ENCODE data around the gene TRRAP. TPM values are rescaled to one million over a fixed set of nuclear protein-coding genes. Genes with fewer than 3 reads are reported as not detected.

Gene TRRAP
- total RNA-seq, 1 donor from 2014 or later = 66.9 TPM

GRCh38 chr7:99029466-99030435 lies 151.4 kb downstream of the TRRAP start:
- Mint-ChIP-seq H3K9me3 (no peaks in the 10 kb centered on the region), H3K27ac (ENCODE audit: unreplicated experiment) (no peak overlapping the region), H3K4me1 (peaks cover 4% of the 10 kb centered on the region), H3K27me3 (ENCODE audit: low read depth) (no peaks in the 10 kb centered on the region), H3K36me3 (ENCODE audit: low read depth) (peaks cover 26% of the 10 kb centered on the region), H3K4me3 (no peak overlapping the region)
- TF ChIP-seq CTCF (conservative IDR thresholded peaks at IDR 0.05) = no peak
- no peak for DNase-seq (ENCODE audit: low read depth, low spot score)

- peaks cover 4% of the 10 kb centered on the region for H3K4me1 Mint-ChIP-seq
- TF ChIP-seq CTCF (conservative IDR thresholded peaks at IDR 0.05) = no peak
- H3K36me3 Mint-ChIP-seq (ENCODE audit: low read depth) = peaks cover 28% of the 10 kb centered on the region
- no peaks in the 10 kb centered on the region for H3K27me3 Mint-ChIP-seq (ENCODE audit: low read depth)
- DNase-seq (ENCODE audit: low read depth, low spot score) = no peak
- H3K4me3 Mint-ChIP-seq = no peak overlapping the region
- H3K9me3 Mint-ChIP-seq = no peaks in the 10 kb centered on the region
- H3K27ac Mint-ChIP-seq (ENCODE audit: unreplicated experiment) = no peak overlapping the region
These were observed 152.1 kb downstream of the TRRAP start for GRCh38 chr7:99030457-99030856.

- no peak overlapping the region for H3K27ac Mint-ChIP-seq (ENCODE audit: unreplicated experiment)
- no peak for TF ChIP-seq CTCF (conservative IDR thresholded peaks at IDR 0.05)
- no peaks in the 10 kb centered on the region for H3K9me3 Mint-ChIP-seq
- peaks cover 4% of the 10 kb centered on the region for H3K4me1 Mint-ChIP-seq
- DNase-seq (ENCODE audit: low read depth, low spot score) = no peak
- H3K27me3 Mint-ChIP-seq (ENCODE audit: low read depth) = no peaks in the 10 kb centered on the region
- H3K36me3 Mint-ChIP-seq (ENCODE audit: low read depth) = peaks cover 30% of the 10 kb centered on the region
- no peak overlapping the region for H3K4me3 Mint-ChIP-seq
These were observed 152.6 kb downstream of the TRRAP start for GRCh38 chr7:99030951-99031350.

- no peak for DNase-seq (ENCODE audit: low read depth, low spot score)
- no peak overlapping the region for H3K4me3 Mint-ChIP-seq
These were observed 153.2 kb downstream of the TRRAP start for GRCh38 chr7:99031496-99031895.

GRCh38 chr7:99032928-99033327 lies 154.6 kb downstream of the TRRAP start:
- H3K9me3 Mint-ChIP-seq = no peaks in the 10 kb centered on the region
- no peak overlapping the region for H3K27ac Mint-ChIP-seq (ENCODE audit: unreplicated experiment)
- H3K4me1 Mint-ChIP-seq = no peaks in the 10 kb centered on the region
- H3K4me3 Mint-ChIP-seq = no peak overlapping the region
- TF ChIP-seq CTCF (conservative IDR thresholded peaks at IDR 0.05) = no peak
- H3K36me3 Mint-ChIP-seq (ENCODE audit: low read depth) = peaks cover 33% of the 10 kb centered on the region
- no peaks in the 10 kb centered on the region for H3K27me3 Mint-ChIP-seq (ENCODE audit: low read depth)
- no peak for DNase-seq (ENCODE audit: low read depth, low spot score)

More at GRCh38 chr7:99031496-99031895, 153.2 kb downstream of the TRRAP start:
- Mint-ChIP-seq H3K9me3 (no peaks in the 10 kb centered on the region), H3K27me3 (ENCODE audit: low read depth) (no peaks in the 10 kb centered on the region), H3K27ac (ENCODE audit: unreplicated experiment) (no peak overlapping the region), H3K36me3 (ENCODE audit: low read depth) (peaks cover 31% of the 10 kb centered on the region), H3K4me1 (peaks cover 4% of the 10 kb centered on the region)
- no peak for TF ChIP-seq CTCF (conservative IDR thresholded peaks at IDR 0.05)
